Mesodermal cell (in vitro differentiated cells): ENCODE measurements around the gene TRAF1.

ENCODE experiments used
- H3K27ac ChIP-seq: 2 replicates; pipeline ENCODE4 v1.7.0; 2013; ENCODE audit warnings: mild to moderate bottlenecking, low read depth, low read length, moderate library complexity; ENCODE audit not compliant: severe bottlenecking
- H3K36me3 ChIP-seq: 2 replicates; pipeline ENCODE4 v1.7.1; 2013; ENCODE audit warnings: mild to moderate bottlenecking, low read length, moderate library complexity; ENCODE audit not compliant: control insufficient read depth, insufficient read depth
- H3K4me1 ChIP-seq: one replicate; pipeline ENCODE4 v1.7.1; 2013; ENCODE audit warnings: mild to moderate bottlenecking, low read length; ENCODE audit not compliant: insufficient read depth, control insufficient read depth, poor library complexity, severe bottlenecking
- H3K4me3 ChIP-seq: 2 replicates; pipeline ENCODE4 v1.7.0; 2013; ENCODE audit warnings: low read length, control low read depth, mild to moderate bottlenecking; ENCODE audit not compliant: insufficient read depth, poor library complexity, severe bottlenecking; ENCODE audit errors: extremely low read depth
- H3K9me3 ChIP-seq: 2 replicates; pipeline ENCODE4 v1.7.1; 2013; ENCODE audit warnings: mild to moderate bottlenecking, low read length, moderate library complexity; ENCODE audit not compliant: control insufficient read depth
- WGBS, 2 experiments: methylation state at CpG; one replicate each; pipeline ENCODE4 v1.1.5; 2013; ENCODE audit warnings: missing lambda C conversion rate in 2 of 2; ENCODE audit not compliant: insufficient coverage in 2 of 2; 5-methylcytosine and 5-hydroxymethylcytosine counted together

The TRAF1 gene

DNA sequence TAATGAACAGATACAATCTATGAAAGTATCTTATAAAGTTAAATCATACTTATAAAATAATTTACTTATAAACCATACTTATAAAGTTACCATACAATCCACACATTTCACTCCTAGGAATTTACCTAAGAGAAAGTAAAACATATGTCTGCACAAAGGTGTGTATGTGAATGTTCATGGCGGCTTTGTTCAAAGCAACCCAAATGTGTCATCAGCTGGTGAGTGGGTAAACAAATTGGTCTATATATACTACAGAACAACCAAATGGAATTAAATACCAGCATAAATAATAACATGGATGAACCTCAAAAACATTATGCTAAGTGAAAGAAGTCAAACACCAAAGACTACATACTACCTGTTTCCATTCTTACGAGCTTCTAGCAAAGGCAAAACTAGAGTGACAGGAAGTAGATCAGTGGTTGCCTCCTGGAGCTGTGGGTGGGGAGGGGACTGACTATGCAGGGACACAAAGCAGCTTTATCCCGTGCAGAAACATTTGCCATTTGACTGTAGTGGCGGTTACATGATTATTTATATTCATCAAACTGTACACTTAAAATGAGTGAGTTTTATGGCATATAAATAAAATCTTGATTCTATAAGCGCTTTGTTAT lies 10.6 kb downstream of the TRAF1 start:
- Histone ChIP-seq H3K27ac (no peak overlapping the region), H3K4me1 (peaks cover 25% of the 10 kb centered on the region), H3K36me3 (no peaks in the 10 kb centered on the region), H3K4me3 (no peak overlapping the region), H3K9me3 (peaks cover 3% of the 10 kb centered on the region)
- WGBS, 2 experiments, result 80% methylated on average over 1 of the region's 5 CpGs; no CpG with 5 or more reads in 1 of the 2 experiments

DNA sequence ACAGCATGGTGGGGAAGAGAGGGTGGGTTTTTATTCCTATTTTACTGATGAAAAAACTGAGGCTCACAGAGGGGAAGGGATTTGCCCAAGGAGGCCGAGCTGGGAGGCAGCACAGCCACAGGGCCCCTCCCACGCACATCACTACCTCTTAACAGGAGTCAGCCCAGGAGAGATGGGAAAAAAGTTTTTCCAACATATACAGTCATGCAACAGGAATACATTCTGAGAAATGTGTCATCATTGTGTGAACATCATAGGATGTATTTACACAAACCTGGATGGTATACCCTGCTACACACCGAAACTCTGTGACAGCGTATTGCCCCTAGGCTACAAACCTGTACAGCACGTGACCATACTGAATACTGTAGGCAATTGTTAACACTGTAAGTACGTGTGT lies 11.6 kb downstream of the TRAF1 start:
- Histone ChIP-seq H3K27ac (no peak overlapping the region), H3K4me3 (no peak overlapping the region), H3K4me1 (peaks cover 16% of the 10 kb centered on the region), H3K36me3 (no peaks in the 10 kb centered on the region), H3K9me3 (peaks cover 3% of the 10 kb centered on the region)
- WGBS, 2 experiments, result 100% methylated on average over 1 of the region's 6 CpGs; no CpG with 5 or more reads in 1 of the 2 experiments

DNA sequence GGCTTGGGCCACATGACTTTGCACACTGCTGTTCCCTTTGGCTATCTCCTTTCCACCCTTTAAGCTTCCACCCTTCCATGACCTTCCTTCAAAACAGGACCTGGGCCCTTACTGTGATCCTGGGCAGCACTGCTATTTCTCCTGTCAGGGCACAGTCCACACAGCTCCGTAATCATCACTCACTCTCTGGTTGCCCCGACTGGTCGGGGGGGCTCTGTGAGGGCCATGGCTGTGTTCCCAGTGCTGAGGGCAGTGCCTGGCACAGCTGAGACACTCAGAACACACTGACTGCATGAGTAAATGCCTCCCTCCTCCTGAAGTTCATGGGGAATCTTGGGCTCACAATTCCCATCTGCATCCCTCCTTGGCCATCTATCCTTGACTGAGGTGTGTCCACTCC lies 12.2 kb downstream of the TRAF1 start:
- no peaks in the 10 kb centered on the region for H3K36me3 ChIP-seq
- 92 to 96% methylated on average over 2 to 3 of the region's 3 CpGs for WGBS, 2 experiments
- H3K4me3 ChIP-seq, result no peak overlapping the region
- no peak overlapping the region for H3K27ac ChIP-seq
- peaks cover 11% of the 10 kb centered on the region for H3K4me1 ChIP-seq
- H3K9me3 ChIP-seq, result peaks cover 3% of the 10 kb centered on the region

DNA sequence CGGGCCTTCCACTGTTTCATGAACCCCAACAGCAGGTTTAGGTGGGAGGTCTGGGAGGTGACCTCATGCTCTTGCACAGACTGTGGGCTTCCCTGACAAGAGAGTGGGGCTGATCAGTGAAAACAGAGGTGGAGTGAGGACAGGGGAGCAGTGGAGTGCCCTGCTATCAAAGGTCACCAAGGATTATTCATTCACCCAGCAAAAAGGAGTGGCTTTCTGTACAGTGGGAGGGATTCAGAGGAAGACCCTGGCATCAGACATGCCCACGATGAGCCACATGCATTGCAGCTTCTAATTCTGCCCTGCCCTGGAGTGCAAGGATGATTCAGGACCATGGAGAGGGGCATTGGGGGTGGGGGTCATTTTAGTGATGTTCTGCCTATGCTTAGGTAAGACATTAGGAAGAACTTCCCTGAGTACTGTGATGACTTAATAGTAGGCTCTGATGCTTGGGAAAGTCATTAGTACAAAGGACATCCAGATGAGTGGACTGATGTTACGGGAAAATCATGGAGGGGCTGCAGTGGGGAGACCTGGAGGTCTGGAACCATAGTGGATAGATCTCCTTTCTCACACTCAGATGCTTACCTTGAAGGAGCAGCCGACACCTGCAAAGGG lies 12.8 kb downstream of the TRAF1 start:
- Histone ChIP-seq H3K4me1 (peaks cover 5% of the 10 kb centered on the region), H3K9me3 (peaks cover 3% of the 10 kb centered on the region), H3K36me3 (no peaks in the 10 kb centered on the region), H3K4me3 (no peak overlapping the region), H3K27ac (no peak overlapping the region)
- WGBS, 2 experiments, result 69 to 91% methylated on average over 3 to 4 of the region's 4 CpGs

DNA sequence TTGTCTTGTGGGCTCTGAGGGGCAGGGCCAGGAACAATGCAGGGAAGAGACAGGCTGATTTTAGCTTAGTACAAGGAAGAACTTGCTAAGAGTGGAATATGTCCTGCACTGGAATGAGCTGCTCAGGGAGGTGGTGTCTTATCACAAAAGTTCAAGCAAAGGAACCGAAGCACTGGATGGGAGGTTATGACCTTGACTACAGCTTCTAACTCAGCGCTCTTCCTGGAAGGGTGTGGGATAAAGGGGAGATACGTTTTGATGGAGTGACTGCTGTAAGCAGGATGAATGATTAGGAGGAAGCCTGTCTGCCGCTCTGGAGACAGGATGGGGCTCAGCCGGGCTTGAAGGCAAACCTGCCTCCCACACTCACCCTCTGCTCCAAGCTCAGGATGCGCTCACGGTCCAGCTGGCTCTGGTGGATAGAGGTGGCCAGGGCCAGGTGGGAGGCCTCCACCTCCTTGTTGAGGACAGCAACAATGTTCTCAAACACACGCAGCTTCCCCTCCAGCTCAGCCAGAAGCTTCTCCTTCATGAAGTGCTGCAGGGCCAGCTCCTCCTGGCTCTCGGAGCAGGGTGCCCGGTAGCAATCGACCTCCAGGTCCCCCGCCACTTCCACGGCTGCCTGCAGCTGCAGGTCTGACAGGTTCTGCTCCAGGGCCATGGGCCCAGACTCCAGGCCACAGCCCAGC lies 13.5 kb downstream of the TRAF1 start:
- no peak overlapping the region for H3K27ac ChIP-seq
- no peaks in the 10 kb centered on the region for H3K36me3 ChIP-seq
- 77 to 89% methylated on average over 9 to 11 of the region's 13 CpGs for WGBS, 2 experiments
- H3K4me1 ChIP-seq, result no peaks in the 10 kb centered on the region
- H3K4me3 ChIP-seq, result no peak overlapping the region
- peaks cover 3% of the 10 kb centered on the region for H3K9me3 ChIP-seq

DNA sequence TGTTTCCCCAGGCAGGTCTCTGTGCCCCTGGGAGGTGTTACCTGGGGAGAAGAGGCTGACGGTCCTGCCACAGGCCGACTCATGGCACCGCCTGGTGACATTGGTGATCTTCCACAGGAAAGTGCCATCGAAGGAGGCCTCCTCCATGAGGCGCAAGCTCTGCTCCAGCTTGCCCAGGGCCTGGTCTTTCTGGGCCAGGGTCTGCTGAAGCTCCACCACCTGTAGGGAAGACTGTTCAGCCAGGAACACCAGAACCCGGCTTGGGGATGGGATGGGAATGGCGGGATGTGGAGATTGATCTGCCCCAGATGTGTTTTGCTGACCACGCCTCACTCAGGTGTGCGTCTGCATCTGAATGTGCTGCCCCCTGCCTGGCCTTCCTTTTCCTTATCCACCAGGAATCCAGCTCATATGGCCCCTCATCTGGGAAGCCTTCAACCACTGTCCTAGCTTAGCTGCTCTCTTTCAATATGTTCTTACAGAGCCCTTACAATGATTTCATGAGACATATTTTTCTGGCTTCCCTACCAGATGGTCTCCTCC lies 15.2 kb downstream of the TRAF1 start:
- H3K27ac ChIP-seq, result no peak overlapping the region
- H3K4me3 ChIP-seq, result no peak overlapping the region
- H3K36me3 ChIP-seq, result no peaks in the 10 kb centered on the region
- H3K9me3 ChIP-seq, result no peaks in the 10 kb centered on the region
- WGBS, 2 experiments, result 90 to 96% methylated on average over 7 to 9 of the region's 9 CpGs
- no peaks in the 10 kb centered on the region for H3K4me1 ChIP-seq

DNA sequence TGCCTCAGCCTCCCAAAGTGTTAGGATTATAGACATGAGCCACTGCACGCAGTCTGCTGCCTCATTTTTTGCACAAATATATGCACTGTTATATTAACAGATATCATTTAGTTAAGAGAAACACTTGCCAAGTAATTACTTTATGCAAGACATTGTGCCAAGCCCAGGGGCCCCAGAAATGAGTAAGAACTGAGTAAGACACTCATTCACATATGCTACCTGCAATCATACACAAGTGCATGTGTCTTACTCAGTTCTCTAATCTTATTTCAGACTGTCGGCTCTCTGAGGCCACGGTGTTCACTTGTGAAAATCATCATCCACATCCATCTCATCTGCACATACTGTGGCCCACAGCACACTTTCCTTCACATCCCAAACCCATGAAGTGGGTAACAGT lies 16.0 kb downstream of the TRAF1 start:
- WGBS, 2 experiments, result 94 to 100% methylated on average over 2 of the region's 3 CpGs
- Histone ChIP-seq H3K36me3 (no peaks in the 10 kb centered on the region), H3K27ac (no peak overlapping the region), H3K4me3 (no peak overlapping the region), H3K4me1 (no peaks in the 10 kb centered on the region), H3K9me3 (no peaks in the 10 kb centered on the region)

DNA sequence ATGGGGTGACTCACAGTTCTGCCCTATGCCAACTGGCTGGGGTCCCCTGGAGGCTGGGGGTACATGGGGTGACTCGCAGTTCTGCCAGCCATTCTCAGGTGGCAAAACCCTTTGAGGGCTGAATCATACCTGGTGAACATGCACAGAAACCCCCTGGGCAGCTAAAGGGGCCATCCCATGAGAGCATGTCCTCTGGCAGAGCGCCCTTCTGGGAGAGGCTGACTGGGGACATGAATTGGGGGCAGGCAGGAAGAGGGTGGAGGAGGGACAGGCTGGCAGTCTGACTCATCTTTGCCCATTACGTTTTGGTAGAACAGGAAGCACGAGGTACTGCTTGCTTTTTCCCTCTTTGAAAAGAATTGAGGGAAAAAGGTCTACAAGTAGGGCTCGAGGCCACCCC lies 16.7 kb downstream of the TRAF1 start:
- no peaks in the 10 kb centered on the region for H3K36me3 ChIP-seq
- WGBS, 2 experiments, result 74 to 79% methylated on average over 5 of the region's 5 CpGs
- H3K27ac ChIP-seq, result no peak overlapping the region
- no peaks in the 10 kb centered on the region for H3K4me1 ChIP-seq
- no peaks in the 10 kb centered on the region for H3K9me3 ChIP-seq
- H3K4me3 ChIP-seq, result no peak overlapping the region

DNA sequence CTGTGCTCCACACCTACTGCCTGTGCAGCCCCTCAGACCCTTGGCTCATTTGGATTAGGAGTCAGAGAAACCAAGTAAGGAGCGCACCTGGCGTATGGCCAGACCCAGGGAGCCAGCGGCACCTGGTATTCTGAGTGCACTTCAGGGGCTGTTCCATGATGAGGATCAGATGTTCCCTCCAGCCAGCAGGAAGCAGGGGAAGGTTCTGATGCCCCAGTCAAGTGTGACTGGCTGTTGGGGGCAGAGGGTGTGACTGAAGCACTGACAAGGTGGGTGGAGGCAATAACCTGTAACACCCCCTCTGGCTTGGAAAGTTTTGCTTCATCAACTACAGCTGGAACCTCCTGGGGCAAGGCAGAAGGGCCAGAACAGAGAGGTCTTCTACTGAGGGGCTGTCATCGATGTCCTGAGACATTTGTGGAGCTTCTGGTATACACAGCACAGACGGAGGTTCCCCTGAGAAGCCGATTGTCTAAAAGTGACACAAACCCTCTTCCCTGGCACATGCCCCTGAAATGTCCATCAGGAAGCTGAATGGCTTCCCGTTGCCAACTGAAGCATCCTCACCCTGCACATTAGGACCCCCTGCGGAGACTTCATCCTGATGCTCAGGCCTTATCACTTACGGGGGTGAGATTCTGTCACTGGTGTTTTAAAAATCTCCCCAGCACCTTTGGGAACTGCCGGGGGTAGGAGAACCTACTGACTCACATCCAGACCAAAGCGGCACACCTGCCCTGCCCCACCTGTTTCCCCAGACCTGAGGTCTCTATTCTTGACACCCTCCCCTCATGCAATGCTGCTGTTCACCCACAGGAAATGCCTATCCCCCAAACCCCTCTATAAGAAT lies 21.1 kb downstream of the TRAF1 start:
- H3K4me1 ChIP-seq, result no peaks in the 10 kb centered on the region
- H3K27ac ChIP-seq, result no peak overlapping the region
- WGBS, 2 experiments, result 94 to 95% methylated on average over 9 to 10 of the region's 11 CpGs
- no peaks in the 10 kb centered on the region for H3K36me3 ChIP-seq
- no peak overlapping the region for H3K4me3 ChIP-seq
- no peaks in the 10 kb centered on the region for H3K9me3 ChIP-seq

DNA sequence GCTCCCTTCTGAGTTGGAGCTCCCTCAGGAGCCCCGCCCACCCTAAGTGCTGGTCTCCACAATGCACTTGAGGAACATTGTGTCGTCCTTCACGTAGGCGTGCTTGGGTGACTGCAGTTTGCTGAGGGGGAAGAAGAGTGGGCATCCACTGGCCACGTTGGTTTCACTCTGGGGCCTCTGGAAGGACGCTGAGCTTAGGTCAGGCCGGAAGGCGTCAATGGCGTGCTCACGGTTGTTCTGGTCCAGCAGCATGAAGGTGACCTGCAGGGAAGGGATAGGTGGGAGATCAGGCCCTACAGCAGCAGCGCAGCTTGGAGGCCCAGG lies 21.7 kb downstream of the TRAF1 start:
- H3K9me3 ChIP-seq, result no peaks in the 10 kb centered on the region
- WGBS, 2 experiments, result 98% methylated on average over 7 to 10 of the region's 11 CpGs
- no peak overlapping the region for H3K4me3 ChIP-seq
- H3K27ac ChIP-seq, result no peak overlapping the region
- H3K4me1 ChIP-seq, result no peaks in the 10 kb centered on the region
- H3K36me3 ChIP-seq, result no peaks in the 10 kb centered on the region
